ENCODE data around the gene CAMK2G. TPM values are rescaled to one million over a fixed set of nuclear protein-coding genes. Genes with fewer than 3 reads are reported as not detected.

CAMK2G gene
- total RNA-seq, 2 donors from 2014 or later: 20.9 to 21.7 TPM

GRCh38 chr10:73868655-73869195 is 5.6 kb downstream of the CAMK2G start:
- DNase-seq: no peak
- Mint-ChIP-seq H3K27ac (no peak overlapping the region), H3K27me3 (ENCODE audit: insufficient read depth) (no peaks in the 10 kb centered on the region), H3K36me3 (ENCODE audit: low read depth) (peaks cover 20% of the 10 kb centered on the region), H3K9me3 (no peaks in the 10 kb centered on the region), H3K4me1 (peaks cover 10% of the 10 kb centered on the region), H3K4me3 (no peak overlapping the region)
- no peak for TF ChIP-seq CTCF (conservative IDR thresholded peaks at IDR 0.05)
- Histone ChIP-seq H3K36me3 (ENCODE audit: control insufficient read depth, insufficient read depth, low read length) (peaks cover 35% of the 10 kb centered on the region), H3K27ac (ENCODE audit: low read depth, low read length) (no peak overlapping the region), H3K9ac (ENCODE audit: extremely low read depth, low read length, poor library complexity, severe bottlenecking) (no peak overlapping the region), H3K4me3 (ENCODE audit: low read length) (no peak overlapping the region), H3K9me3 (ENCODE audit: control insufficient read depth, low read length) (no peaks in the 10 kb centered on the region), H3K27me3 (ENCODE audit: control insufficient read depth, insufficient read depth, low read length, poor library complexity, severe bottlenecking) (no peaks in the 10 kb centered on the region), H3K4me1 (ENCODE audit: control insufficient read depth, insufficient read depth, low read length) (no peaks in the 10 kb centered on the region)
- 92 to 96% methylated on average over 5 of the region's 5 CpGs for WGBS, 2 experiments (ENCODE audit: insufficient coverage in 1 of 2, insufficient read length in 1 of 2)

GRCh38 chr10:73867871-73868631 is 6.3 kb downstream of the CAMK2G start:
- H3K4me3 ChIP-seq (ENCODE audit: low read length): no peak overlapping the region
- no peak overlapping the region for H3K27ac ChIP-seq (ENCODE audit: low read depth, low read length)
- H3K27me3 Mint-ChIP-seq (ENCODE audit: insufficient read depth): no peaks in the 10 kb centered on the region
- H3K4me3 Mint-ChIP-seq: no peak overlapping the region
- no peak for DNase-seq
- peaks cover 5% of the 10 kb centered on the region for H3K4me1 ChIP-seq (ENCODE audit: control insufficient read depth, insufficient read depth, low read length)
- no peak overlapping the region for H3K27ac Mint-ChIP-seq
- TF ChIP-seq CTCF (conservative IDR thresholded peaks at IDR 0.05): no peak
- no peaks in the 10 kb centered on the region for H3K27me3 ChIP-seq (ENCODE audit: control insufficient read depth, insufficient read depth, low read length, poor library complexity, severe bottlenecking)
- H3K36me3 ChIP-seq (ENCODE audit: control insufficient read depth, insufficient read depth, low read length): peaks cover 35% of the 10 kb centered on the region
- no peak overlapping the region for H3K9ac ChIP-seq (ENCODE audit: extremely low read depth, low read length, poor library complexity, severe bottlenecking)
- H3K4me1 Mint-ChIP-seq: peaks cover 12% of the 10 kb centered on the region
- no peaks in the 10 kb centered on the region for H3K9me3 Mint-ChIP-seq
- WGBS, 2 experiments (ENCODE audit: insufficient coverage in 1 of 2, insufficient read length in 1 of 2): 90 to 93% methylated on average over 10 to 11 of the region's 11 CpGs
- H3K9me3 ChIP-seq (ENCODE audit: control insufficient read depth, low read length): no peaks in the 10 kb centered on the region
- peaks cover 20% of the 10 kb centered on the region for H3K36me3 Mint-ChIP-seq (ENCODE audit: low read depth)

GRCh38 chr10:73867126-73867807 is 7.1 kb downstream of the CAMK2G start:
- no peak for DNase-seq
- Histone ChIP-seq H3K4me1 (ENCODE audit: control insufficient read depth, insufficient read depth, low read length) (peaks cover 12% of the 10 kb centered on the region), H3K9ac (ENCODE audit: extremely low read depth, low read length, poor library complexity, severe bottlenecking) (no peak overlapping the region), H3K36me3 (ENCODE audit: control insufficient read depth, insufficient read depth, low read length) (peaks cover 32% of the 10 kb centered on the region), H3K4me3 (ENCODE audit: low read length) (no peak overlapping the region), H3K27ac (ENCODE audit: low read depth, low read length) (peak overlapping the region; percentile 36), H3K9me3 (ENCODE audit: control insufficient read depth, low read length) (no peaks in the 10 kb centered on the region), H3K27me3 (ENCODE audit: control insufficient read depth, insufficient read depth, low read length, poor library complexity, severe bottlenecking) (no peaks in the 10 kb centered on the region)
- no peak overlapping the region for H3K27ac Mint-ChIP-seq
- H3K9me3 Mint-ChIP-seq: no peaks in the 10 kb centered on the region
- H3K27me3 Mint-ChIP-seq (ENCODE audit: insufficient read depth): no peaks in the 10 kb centered on the region
- peaks cover 19% of the 10 kb centered on the region for H3K36me3 Mint-ChIP-seq (ENCODE audit: low read depth)
- peak; percentile 19 for TF ChIP-seq CTCF (conservative IDR thresholded peaks at IDR 0.05)
- peaks cover 12% of the 10 kb centered on the region for H3K4me1 Mint-ChIP-seq
- no peak overlapping the region for H3K4me3 Mint-ChIP-seq
- 88 to 89% methylated on average over 6 to 10 of the region's 10 CpGs for WGBS, 2 experiments (ENCODE audit: insufficient coverage in 1 of 2, insufficient read length in 1 of 2)

All from endodermal cell (in vitro differentiated cells).